Endothelial cell of hepatic sinusoid (primary cell): ENCODE results near the gene SEMA5B.

Source experiments
- in situ Hi-C: cut with HindIII; loops from 2 replicates; pipeline ENCODE4 v1.10.0; 2017; ENCODE audit warnings: low sequenced_read_pairs

The SEMA5B gene

DNA sequence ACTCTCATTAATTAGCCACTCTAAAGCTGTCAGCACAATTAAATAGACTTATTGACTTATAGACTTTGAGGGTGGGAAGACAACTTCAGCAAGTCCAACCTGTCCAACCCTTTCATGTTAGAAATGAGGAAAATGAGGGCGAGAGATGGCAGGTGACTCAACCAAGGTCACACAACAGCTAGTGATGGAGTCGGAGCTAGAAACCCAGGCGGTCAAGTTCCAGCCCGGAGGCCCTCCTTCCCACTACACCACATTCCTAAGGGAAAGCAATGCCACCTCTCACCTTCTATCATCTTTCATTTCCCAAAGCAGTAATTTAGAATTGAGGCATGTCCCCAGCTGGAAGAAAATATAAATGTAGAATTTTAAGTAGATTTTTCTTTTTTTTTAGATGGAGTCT, 28.7 kb downstream of the SEMA5B start:
- in situ Hi-C loops: no loop called here

DNA sequence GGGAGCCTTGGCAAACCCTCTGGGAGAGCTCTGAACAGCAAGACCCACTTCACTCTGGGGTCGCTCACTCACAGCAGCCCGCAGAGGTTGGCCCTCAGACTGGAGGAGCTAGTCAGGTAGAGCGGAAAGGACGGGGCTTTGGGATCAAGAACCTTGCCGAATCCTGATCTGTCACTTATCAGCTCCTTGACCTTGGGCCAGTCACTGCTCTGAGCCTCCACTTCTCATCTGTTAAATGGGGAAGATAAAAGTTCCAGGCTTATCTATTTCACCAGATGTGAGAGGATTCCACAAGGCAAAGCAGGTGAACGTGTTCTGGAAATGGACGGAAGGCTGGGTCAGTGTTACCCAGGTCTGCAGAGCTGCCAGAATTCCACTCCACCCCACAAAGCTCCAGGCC, 29.4 kb downstream of the SEMA5B start:
- in situ Hi-C loops: no loop called here

DNA sequence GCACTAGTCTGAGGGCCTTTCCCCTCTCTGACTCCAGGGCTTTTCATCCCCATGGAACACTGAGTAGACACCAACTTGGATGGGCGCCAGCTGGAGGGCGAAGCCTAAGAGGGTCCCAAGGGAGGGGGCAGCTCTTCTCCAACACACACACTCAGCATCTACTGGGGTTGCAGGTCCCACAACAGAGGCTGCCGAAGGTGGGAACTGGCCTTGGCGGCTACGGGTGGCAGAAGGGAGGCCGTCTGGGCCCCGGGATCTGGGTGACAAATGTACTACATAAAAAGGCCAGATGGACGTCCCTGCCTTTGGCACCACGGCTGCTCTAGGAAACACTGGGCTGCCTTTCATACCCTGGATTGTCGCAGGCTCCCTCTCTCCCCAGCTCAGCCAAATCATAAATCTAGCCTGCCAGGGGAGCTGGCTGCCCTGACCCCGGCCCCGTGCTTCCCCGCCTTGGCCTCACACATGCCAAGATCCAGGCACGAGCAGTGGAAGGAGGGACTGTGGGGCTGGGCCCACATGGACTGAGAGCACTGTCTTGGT, 31.5 kb downstream of the SEMA5B start:
- in situ Hi-C loops: no loop called here

DNA sequence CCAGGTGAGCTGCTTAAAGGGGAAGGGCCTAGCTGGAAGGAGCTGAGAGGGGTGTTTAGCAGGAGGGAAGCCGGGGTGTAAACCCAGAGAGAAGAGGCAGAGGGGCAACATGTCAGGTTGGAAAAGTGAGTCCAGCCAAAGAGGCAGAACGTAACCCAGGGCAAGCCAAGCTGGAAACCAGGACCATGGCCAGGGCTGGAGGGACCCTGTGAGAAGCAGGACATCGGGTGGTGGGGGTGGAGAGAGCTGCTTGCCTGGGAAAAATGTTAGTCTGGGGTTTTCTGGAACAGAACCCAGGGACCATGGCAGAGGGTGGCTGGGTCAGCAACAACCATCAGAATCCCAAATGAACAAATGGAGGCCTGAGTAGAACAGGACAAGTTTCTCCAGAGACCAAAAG, 32.6 kb downstream of the SEMA5B start:
- in situ Hi-C loops: no loop called here

DNA sequence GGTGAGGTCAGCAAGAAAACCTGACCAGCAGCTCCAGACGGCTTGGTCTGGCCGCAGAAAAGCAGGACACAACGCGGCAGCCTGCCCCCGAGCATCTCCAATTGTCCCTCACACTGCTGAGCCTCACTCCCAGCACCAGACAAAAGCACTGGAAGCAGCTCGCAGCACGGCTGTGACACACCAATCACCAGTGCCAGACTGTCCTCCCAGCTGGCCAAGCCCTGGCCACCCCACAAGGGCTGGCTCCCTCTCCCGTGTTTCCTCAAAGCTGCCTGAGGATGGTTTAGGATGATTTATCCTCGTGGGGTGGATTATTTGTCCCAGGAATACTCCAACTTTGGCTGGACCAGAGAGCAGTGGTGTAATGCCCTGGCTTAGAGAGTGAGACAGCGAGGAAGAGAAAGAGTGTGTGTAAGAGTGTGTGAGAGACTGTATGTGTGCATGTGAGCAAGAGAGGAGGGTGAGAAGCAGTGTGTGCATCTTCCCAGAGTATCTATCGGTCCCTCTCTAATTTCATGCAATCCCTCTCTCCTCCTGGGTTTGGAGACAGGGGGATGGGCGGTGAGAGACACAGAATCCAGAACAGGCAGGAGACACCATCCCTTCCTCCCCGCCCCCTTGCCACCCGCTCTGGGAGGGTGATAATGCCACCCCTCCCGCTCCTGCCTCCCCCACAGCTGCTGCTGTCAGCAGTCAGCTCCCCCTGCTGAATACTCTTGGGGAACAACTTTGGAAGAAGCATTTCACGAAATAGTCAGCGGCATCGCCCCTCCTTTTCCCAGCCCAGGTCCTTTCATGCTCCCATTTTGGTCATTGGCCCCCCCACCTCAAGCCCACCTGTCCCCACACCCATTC, 34.2 kb downstream of the SEMA5B start:
- in situ Hi-C loops: no loop called here

DNA sequence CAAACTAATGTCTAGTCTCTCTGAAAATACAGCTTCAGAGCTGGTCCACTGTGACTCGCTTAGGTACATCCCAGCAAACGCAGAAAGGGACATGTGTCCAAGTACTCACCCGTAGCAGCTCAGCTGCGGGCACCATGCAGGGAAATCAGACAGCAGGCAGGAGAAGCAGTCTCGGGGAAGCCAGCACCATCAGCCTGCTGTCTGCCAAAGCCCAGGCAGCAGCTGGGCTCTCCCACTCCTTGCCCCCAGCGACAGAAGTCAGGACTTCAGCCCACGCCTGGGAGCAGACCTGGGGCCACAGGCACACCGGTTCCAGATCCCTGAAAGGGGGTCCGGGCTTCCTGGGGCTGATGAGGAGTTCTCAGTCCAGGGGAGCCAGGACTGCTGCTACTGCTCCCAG, 34.9 kb downstream of the SEMA5B start:
- in situ Hi-C loops: no loop called here

DNA sequence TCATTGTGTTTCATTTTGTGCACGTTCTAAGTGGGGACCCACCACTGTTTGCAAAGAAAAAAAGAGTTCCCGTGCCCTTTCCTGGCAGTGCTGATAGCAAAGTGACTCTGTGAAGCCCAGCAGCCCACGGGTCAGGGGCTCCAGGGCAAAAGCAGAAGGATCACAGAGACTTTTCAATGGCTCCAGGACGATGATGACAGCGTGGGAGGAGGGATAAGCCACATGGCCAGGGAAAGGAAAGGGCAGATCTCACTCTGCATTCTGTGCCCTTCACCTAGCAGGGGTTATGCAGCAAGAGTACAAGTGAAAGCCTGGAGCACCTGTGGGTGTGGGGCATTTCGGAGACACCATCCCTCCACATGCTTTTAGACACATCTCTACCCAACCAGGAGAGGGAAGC, 35.4 kb downstream of the SEMA5B start:
- in situ Hi-C loops: no loop called here

DNA sequence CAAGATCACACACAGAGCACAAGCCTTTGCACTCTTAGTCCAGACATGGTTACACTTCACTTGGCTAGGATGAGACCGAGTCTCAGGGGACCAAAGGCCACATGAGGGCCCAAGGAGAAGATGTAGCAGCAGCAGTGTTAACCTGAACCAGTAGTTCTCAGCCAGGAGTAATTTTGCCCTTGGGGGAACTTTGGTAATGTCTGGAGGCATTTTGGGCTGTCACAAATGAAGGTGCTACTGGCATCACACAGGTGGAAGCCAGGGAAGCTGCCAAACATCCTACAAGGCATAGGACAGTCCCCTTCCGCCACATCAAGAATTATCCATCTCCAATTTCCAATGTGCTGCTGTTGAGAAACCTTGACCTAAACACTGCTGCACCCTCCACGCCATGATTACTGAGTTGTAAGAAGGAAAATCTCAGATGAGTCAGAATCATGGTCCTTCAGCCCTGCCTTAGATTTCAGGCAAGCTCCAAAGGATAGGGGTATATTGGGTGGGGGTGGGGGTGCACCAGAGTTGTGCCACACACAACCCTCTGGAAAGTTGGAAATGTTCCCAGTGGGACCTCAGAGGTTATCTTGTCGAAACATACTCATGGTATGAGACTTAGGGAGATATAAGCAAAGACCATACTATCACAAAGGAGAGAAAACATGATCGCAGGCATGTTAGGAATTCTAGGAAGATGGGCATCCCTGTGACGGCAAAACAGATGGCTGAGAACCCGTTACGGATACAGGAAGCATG, 36.2 kb downstream of the SEMA5B start:
- in situ Hi-C loops: no loop called here

DNA sequence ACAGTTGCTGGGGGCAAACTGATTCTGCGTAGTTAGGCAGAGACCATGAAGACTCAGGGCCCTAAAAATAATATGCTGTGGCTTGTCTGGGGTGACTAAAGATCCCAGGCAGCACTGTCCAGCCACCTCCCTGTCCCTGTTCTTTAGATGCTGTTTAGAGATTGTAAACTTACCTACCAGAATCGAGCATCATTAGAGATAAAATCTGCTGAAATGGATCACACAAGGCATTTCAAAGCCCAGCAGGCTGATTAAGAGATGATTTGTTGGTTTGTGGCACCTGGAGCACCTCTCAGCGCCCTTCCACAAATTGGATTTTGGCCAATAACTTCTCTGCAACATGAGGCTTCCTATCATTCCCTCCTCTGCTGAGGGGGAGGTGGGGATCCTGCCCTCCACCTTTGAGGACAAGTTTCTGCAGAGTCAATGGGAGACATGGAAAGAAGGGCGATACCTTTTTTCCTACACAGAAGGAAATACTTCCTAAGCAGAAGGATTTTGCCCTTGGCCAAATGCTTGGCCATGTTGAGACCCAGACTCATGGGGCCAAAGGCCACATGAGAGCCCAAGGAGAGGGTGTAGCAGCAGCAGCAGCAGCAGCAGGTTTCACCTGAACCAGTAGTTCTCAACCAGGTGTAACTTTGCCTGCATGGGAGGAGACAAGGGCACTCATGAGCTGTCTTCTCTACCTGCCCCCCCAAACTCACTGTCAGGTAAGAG, 37.5 kb downstream of the SEMA5B start:
- in situ Hi-C loops: no loop called here

DNA sequence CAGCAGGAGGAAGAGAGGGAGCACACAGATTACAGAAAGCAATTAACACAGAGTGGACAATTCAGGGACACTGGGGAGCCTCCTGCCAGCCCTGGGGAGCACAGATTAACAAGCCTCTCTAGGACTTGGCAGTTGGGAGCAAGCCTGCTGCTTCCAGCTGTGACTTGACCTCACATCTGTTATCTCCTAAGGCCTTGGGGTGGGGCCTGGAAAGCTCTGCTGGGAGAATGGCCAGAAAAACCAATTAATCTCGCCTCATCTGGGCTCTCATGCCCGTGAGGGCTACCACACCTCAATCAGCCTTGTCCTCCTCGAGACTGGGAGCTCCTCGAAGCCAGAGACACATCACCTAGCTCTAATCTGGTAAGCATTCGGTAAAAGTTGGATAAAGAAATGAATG, 39.1 kb downstream of the SEMA5B start:
- in situ Hi-C loops: no loop called here

DNA sequence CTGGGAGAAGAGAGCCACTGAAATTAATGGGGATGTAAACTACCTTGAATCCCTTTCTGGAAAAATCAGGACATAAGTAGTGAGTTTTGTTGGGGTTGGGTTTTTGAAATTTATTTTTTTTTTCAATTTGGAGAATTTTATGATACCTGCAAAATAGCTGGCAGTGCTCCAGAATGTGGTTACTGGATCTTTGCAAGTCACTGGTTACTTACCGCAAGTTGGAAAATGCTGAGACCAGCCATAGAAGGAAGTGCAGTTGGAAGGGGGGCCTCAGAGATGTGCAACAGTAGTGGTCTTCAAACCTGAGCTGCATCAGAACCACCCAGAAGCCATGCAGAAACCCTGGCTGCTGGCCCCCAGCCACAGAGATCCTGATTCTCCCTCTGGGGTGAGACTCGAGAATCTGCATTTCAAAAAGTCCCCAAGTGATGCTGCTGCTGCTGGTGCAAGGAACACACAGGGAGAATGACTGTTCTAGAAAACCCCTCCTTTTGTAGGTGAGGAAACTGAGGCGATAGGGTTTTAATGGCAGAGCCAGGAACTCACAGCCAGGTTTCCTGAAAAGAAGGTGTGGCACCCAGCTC, 39.7 kb downstream of the SEMA5B start:
- in situ Hi-C loops: no loop called here

DNA sequence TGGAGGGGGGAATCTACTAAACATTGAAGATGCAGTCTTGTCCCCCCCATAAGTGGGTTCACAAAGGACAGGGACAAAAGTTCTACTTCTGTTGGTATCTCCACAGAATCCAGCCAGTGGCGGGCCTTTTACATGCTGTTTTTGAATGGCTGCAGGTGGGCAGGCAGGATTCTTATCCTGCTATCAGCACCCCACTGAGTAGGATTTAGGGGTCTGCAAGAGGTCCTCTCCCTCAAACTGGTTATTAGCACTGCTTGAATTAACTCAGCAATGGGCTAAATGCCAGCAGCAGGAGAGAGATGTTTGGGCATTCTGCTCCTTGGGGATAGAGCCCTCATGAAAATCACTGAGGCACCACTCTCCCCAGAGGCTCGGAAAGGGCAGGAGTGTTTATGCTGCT, 40.3 kb downstream of the SEMA5B start:
- in situ Hi-C loops: no loop called here

DNA sequence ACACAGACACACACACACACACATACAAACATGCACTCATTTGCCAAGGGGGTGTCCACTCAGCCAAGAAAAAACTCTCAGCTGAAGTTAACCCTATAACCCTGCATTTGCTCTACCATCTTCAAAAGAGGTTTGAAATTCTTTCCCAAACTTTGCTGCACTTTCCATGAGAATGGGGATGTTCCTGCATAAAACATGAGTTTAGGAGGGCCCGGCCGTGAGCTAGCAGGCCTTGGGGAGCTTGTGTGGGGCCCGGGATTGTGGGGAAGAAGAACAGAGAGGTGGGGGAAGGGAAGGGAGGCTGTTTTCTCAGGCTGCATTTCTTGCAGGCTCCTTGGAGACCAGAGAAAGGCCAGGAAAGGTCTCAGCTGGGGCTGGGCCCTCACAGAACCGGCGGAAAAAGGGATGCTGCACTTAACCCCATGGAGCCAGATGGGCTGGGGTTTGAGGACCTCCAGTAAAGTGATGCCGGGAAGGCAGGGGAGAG, 40.8 kb downstream of the SEMA5B start:
- in situ Hi-C loops: no loop called here

DNA sequence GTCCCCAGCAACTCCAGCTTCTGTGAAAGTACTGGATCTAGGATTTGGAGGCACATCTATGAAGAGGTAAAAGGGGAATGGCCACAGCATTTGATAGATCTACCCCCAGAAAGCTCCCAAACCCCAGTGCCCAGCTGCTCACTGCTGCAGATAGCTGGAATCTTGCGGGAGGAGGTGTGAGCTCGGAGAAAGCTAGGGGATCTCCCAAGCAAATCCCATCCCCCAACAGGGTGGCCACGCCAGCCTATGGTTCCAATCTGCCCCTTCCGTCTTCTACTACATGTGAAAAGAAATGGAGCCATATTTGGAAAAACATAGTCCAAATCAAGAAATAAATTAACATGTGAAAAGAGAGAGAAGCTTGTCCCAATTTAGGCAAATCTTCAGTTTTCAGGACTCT, 42.0 kb downstream of the SEMA5B start:
- in situ Hi-C loops: no loop called here

DNA sequence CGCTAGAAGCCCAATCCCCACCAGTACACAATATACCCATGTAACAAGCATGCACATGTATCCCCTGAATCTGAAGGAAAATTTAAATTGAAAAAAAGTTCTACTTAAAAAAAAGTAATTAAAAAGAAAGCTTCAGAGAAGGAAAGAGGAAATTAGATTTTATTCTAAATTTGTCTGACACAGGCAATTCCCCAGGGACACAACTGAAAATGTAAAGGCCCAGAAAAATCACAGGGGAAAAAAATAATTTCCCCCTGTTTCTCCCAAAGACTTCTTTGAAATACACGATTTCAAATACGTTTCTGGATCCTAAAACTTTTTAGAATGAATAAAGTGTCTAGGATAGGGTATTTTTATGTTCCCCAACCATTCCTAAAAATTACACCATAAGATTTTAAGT, 42.9 kb downstream of the SEMA5B start:
- in situ Hi-C loops: no loop called here

DNA sequence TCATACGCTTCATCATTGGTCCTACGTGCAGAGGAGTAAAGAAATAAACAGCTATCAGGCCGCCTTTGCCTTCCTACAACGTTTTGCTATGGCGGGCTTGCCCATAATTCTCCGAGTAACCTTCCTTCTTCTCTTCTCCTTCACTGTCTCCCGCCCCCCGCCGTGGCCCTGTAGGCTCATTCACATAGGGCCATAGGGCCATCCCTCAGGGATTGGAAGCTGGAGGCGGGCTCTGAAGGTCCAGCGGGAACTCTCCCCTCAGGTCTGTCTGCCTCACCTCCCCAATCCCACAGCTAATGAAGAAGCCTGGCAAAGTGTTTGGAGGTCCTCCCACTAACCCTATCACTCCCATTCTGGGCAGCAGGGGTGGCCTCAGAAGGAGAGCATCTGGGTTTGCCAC, 43.6 kb downstream of the SEMA5B start:
- in situ Hi-C loops: no loop called here

DNA sequence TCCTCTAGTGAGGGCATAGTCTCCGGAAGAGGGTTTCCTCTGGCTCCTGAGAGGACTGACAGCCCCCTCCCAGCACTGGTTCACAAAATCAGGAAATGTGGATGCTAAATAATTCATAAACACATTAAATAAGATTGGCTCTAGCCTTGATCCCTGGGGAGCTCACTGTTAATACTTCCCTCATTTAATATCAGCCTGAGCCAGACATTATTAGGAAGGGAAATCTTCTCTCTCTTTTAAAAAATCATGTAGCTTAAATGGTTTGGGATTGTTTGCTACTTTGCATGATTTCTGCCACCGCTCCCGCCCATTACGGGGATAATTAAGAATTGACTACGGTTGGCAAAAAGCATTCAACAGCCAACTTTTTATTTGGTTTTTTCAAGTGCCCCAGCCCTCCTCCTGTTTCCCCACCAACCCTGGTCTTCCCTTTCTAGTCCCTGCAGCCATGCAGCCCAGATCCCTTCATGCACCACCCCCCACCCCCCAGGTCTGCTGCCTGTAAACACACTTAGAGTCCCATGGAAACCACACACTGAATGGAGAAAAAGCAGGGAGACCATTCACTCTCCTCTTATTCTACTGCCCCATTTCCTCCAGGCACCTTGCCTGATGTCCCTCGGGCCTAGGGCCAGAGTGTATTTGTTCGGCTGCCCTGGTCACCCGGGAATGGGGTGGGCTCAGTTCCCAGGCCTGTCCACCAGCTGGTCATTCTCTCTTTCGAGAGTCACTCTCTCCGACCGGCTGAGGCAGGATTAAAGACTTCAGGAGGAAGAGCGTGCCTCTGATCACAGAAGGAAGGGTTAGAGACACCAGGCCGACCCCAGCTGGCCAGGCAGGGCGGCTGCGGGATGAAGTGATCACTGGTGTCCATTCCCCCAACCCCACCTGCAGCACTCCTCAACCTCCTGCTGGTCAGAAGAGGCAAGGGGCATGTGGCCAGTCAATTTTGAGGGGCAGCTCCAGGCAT, 45.1 kb downstream of the SEMA5B start:
- in situ Hi-C loops: no loop called here

DNA sequence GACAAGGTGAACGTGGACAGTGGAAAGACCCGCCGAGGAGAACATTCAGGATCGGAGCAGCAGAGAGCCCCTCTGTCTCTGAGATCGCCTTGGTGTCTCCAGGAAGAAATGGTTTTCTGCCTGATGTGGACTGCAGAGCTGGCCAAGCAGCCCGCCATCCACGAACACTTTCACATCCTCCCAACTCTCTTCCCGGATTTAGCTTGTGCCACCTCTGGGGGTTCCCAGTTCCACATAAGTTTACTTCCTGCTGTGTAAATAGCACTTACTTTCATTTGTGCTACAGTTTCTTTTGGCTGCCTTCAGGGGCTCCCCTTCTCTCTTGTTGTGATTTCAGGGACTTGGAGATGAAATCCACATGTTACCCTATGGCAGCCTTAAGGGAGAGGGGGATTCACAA, 48.4 kb downstream of the SEMA5B start:
- in situ Hi-C loops: no loop called here

DNA sequence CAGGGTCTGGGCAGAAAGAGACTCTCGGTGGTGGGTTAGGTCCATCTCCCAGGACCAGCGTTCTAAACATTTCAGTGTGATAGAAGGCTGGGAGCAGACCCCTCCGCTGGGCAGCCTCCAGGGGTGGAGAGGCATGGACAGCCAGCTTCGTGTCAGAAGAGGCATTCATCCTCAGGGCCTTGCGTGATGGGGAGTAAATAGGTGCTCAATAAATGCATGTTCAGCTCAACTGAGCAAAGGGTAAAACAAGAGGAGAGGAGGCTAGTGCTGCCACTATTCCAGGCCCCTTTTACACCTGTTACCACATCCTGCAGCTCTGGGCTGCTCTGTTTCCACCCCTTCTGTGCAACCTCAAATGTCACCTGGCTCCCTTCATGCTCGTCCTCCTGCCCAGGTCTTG, 49.0 kb downstream of the SEMA5B start:
- in situ Hi-C loops: no loop called here
